ENCODE measurements around the gene HNRNPA2B1.

- TF ChIP-seq, protein P1, sequence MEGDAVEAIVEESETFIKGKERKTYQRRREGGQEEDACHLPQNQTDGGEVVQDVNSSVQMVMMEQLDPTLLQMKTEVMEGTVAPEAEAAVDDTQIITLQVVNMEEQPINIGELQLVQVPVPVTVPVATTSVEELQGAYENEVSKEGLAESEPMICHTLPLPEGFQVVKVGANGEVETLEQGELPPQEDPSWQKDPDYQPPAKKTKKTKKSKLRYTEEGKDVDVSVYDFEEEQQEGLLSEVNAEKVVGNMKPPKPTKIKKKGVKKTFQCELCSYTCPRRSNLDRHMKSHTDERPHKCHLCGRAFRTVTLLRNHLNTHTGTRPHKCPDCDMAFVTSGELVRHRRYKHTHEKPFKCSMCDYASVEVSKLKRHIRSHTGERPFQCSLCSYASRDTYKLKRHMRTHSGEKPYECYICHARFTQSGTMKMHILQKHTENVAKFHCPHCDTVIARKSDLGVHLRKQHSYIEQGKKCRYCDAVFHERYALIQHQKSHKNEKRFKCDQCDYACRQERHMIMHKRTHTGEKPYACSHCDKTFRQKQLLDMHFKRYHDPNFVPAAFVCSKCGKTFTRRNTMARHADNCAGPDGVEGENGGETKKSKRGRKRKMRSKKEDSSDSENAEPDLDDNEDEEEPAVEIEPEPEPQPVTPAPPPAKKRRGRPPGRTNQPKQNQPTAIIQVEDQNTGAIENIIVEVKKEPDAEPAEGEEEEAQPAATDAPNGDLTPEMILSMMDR (IDR thresholded peaks at IDR 0.05), result no peak
- TF ChIP-seq POLR2A (IDR thresholded peaks at IDR 0.05), result no peak
Measured at GRCh38 chr7:26208040-26208439, 7.5 kb upstream of the HNRNPA2B1 start.

All from upper lobe of left lung (tissue), 4 donors.